ENCODE results near the gene MAP4.
"Not testable (repeated sequence)": the region's sequence is repeated elsewhere in the genome, so short reads cannot be mapped to it uniquely, and the experiment has no call there.

The MAP4 gene

GRCh38 chr3:47890126-47890827 is 125.9 kb downstream of the MAP4 start:
- H3K36me3 ChIP-seq (ENCODE audit: control insufficient read depth, low read depth, low read length) = no peaks in the 10 kb centered on the region
- peak overlapping the region; percentile 43 for H3K4me3 ChIP-seq (ENCODE audit: low read length)
- no peaks in the 10 kb centered on the region for H3K9me3 ChIP-seq (ENCODE audit: control insufficient read depth, low read depth, low read length)
- H3K27ac ChIP-seq (ENCODE audit: low read length) = peak overlapping the region; percentile 59
- no peaks in the 10 kb centered on the region for H3K27me3 ChIP-seq (ENCODE audit: control insufficient read depth, insufficient read depth, low read length)
- peaks cover 49% of the 10 kb centered on the region for H3K4me1 ChIP-seq (ENCODE audit: control insufficient read depth, low read depth, low read length)
- H3K9ac ChIP-seq (ENCODE audit: low read length) = peak overlapping the region; percentile 80

- no peaks in the 10 kb centered on the region for H3K9me3 ChIP-seq (ENCODE audit: control insufficient read depth, low read depth, low read length)
- H3K27ac ChIP-seq (ENCODE audit: low read length) = no peak overlapping the region
- no peak overlapping the region for H3K9ac ChIP-seq (ENCODE audit: low read length)
- no peaks in the 10 kb centered on the region for H3K36me3 ChIP-seq (ENCODE audit: control insufficient read depth, low read depth, low read length)
- peaks cover 49% of the 10 kb centered on the region for H3K4me1 ChIP-seq (ENCODE audit: control insufficient read depth, low read depth, low read length)
- H3K4me3 ChIP-seq (ENCODE audit: low read length) = no peak overlapping the region
- H3K27me3 ChIP-seq (ENCODE audit: control insufficient read depth, insufficient read depth, low read length) = no peaks in the 10 kb centered on the region
Measured at GRCh38 chr3:47888986-47889757, 127.0 kb downstream of the MAP4 start.

- not testable (repeated sequence) for H3K36me3 ChIP-seq (ENCODE audit: control insufficient read depth, low read depth, low read length); H3K9me3 ChIP-seq (ENCODE audit: control insufficient read depth, low read depth, low read length); H3K27ac ChIP-seq (ENCODE audit: low read length); H3K27me3 ChIP-seq (ENCODE audit: control insufficient read depth, insufficient read depth, low read length); H3K4me3 ChIP-seq (ENCODE audit: low read length); H3K9ac ChIP-seq (ENCODE audit: low read length)
- H3K4me1 ChIP-seq (ENCODE audit: control insufficient read depth, low read depth, low read length) = peaks cover 38% of the 10 kb centered on the region
Measured at GRCh38 chr3:47887991-47888390, 128.2 kb downstream of the MAP4 start.

- Histone ChIP-seq H3K27me3 (ENCODE audit: control insufficient read depth, insufficient read depth, low read length) (no peaks in the 10 kb centered on the region), H3K9ac (ENCODE audit: low read length) (no peak overlapping the region), H3K27ac (ENCODE audit: low read length) (no peak overlapping the region), H3K9me3 (ENCODE audit: control insufficient read depth, low read depth, low read length) (no peaks in the 10 kb centered on the region), H3K4me3 (ENCODE audit: low read length) (no peak overlapping the region), H3K4me1 (ENCODE audit: control insufficient read depth, low read depth, low read length) (peaks cover 12% of the 10 kb centered on the region), H3K36me3 (ENCODE audit: control insufficient read depth, low read depth, low read length) (no peaks in the 10 kb centered on the region)
Measured at GRCh38 chr3:47885168-47885567, 131.0 kb downstream of the MAP4 start.

GRCh38 chr3:47884603-47885002 is 131.6 kb downstream of the MAP4 start:
- Histone ChIP-seq H3K27me3 (ENCODE audit: control insufficient read depth, insufficient read depth, low read length) (no peaks in the 10 kb centered on the region), H3K4me3 (ENCODE audit: low read length) (no peak overlapping the region), H3K9ac (ENCODE audit: low read length) (no peak overlapping the region), H3K36me3 (ENCODE audit: control insufficient read depth, low read depth, low read length) (no peaks in the 10 kb centered on the region), H3K9me3 (ENCODE audit: control insufficient read depth, low read depth, low read length) (no peaks in the 10 kb centered on the region), H3K4me1 (ENCODE audit: control insufficient read depth, low read depth, low read length) (peaks cover 6% of the 10 kb centered on the region), H3K27ac (ENCODE audit: low read length) (no peak overlapping the region)

- Histone ChIP-seq H3K27ac (ENCODE audit: low read length) (no peak overlapping the region), H3K9ac (ENCODE audit: low read length) (no peak overlapping the region), H3K4me1 (ENCODE audit: control insufficient read depth, low read depth, low read length) (no peaks in the 10 kb centered on the region), H3K36me3 (ENCODE audit: control insufficient read depth, low read depth, low read length) (no peaks in the 10 kb centered on the region), H3K27me3 (ENCODE audit: control insufficient read depth, insufficient read depth, low read length) (no peaks in the 10 kb centered on the region), H3K9me3 (ENCODE audit: control insufficient read depth, low read depth, low read length) (no peaks in the 10 kb centered on the region), H3K4me3 (ENCODE audit: low read length) (no peak overlapping the region)
Measured at GRCh38 chr3:47882338-47882737, 133.9 kb downstream of the MAP4 start.

- Histone ChIP-seq H3K9me3 (ENCODE audit: control insufficient read depth, low read depth, low read length) (no peaks in the 10 kb centered on the region), H3K27ac (ENCODE audit: low read length) (no peak overlapping the region), H3K4me3 (ENCODE audit: low read length) (no peak overlapping the region), H3K4me1 (ENCODE audit: control insufficient read depth, low read depth, low read length) (no peaks in the 10 kb centered on the region), H3K36me3 (ENCODE audit: control insufficient read depth, low read depth, low read length) (no peaks in the 10 kb centered on the region), H3K27me3 (ENCODE audit: control insufficient read depth, insufficient read depth, low read length) (no peaks in the 10 kb centered on the region), H3K9ac (ENCODE audit: low read length) (no peak overlapping the region)
Measured at GRCh38 chr3:47877719-47878118, 138.5 kb downstream of the MAP4 start.

- H3K4me1 ChIP-seq (ENCODE audit: control insufficient read depth, low read depth, low read length) = no peaks in the 10 kb centered on the region
- no peak overlapping the region for H3K27ac ChIP-seq (ENCODE audit: low read length)
- no peaks in the 10 kb centered on the region for H3K36me3 ChIP-seq (ENCODE audit: control insufficient read depth, low read depth, low read length)
- H3K4me3 ChIP-seq (ENCODE audit: low read length) = no peak overlapping the region
- no peaks in the 10 kb centered on the region for H3K9me3 ChIP-seq (ENCODE audit: control insufficient read depth, low read depth, low read length)
- no peak overlapping the region for H3K9ac ChIP-seq (ENCODE audit: low read length)
- H3K27me3 ChIP-seq (ENCODE audit: control insufficient read depth, insufficient read depth, low read length) = no peaks in the 10 kb centered on the region
Measured at GRCh38 chr3:47877290-47877689, 138.9 kb downstream of the MAP4 start.

GRCh38 chr3:47874913-47875312 is 141.3 kb downstream of the MAP4 start:
- Histone ChIP-seq H3K4me1 (ENCODE audit: control insufficient read depth, low read depth, low read length) (no peaks in the 10 kb centered on the region), H3K27ac (ENCODE audit: low read length) (no peak overlapping the region), H3K36me3 (ENCODE audit: control insufficient read depth, low read depth, low read length) (peaks cover 20% of the 10 kb centered on the region), H3K27me3 (ENCODE audit: control insufficient read depth, insufficient read depth, low read length) (no peaks in the 10 kb centered on the region), H3K9ac (ENCODE audit: low read length) (no peak overlapping the region), H3K9me3 (ENCODE audit: control insufficient read depth, low read depth, low read length) (no peaks in the 10 kb centered on the region), H3K4me3 (ENCODE audit: low read length) (no peak overlapping the region)

GRCh38 chr3:47874438-47874837 is 141.8 kb downstream of the MAP4 start:
- no peaks in the 10 kb centered on the region for H3K9me3 ChIP-seq (ENCODE audit: control insufficient read depth, low read depth, low read length)
- H3K36me3 ChIP-seq (ENCODE audit: control insufficient read depth, low read depth, low read length) = peaks cover 25% of the 10 kb centered on the region
- no peak overlapping the region for H3K9ac ChIP-seq (ENCODE audit: low read length)
- no peaks in the 10 kb centered on the region for H3K4me1 ChIP-seq (ENCODE audit: control insufficient read depth, low read depth, low read length)
- H3K27ac ChIP-seq (ENCODE audit: low read length) = no peak overlapping the region
- no peaks in the 10 kb centered on the region for H3K27me3 ChIP-seq (ENCODE audit: control insufficient read depth, insufficient read depth, low read length)
- no peak overlapping the region for H3K4me3 ChIP-seq (ENCODE audit: low read length)

GRCh38 chr3:47872916-47873315 is 143.3 kb downstream of the MAP4 start:
- Histone ChIP-seq H3K27ac (ENCODE audit: low read length) (no peak overlapping the region), H3K9ac (ENCODE audit: low read length) (no peak overlapping the region), H3K27me3 (ENCODE audit: control insufficient read depth, insufficient read depth, low read length) (no peaks in the 10 kb centered on the region), H3K4me1 (ENCODE audit: control insufficient read depth, low read depth, low read length) (no peaks in the 10 kb centered on the region), H3K36me3 (ENCODE audit: control insufficient read depth, low read depth, low read length) (peaks cover 40% of the 10 kb centered on the region), H3K9me3 (ENCODE audit: control insufficient read depth, low read depth, low read length) (no peaks in the 10 kb centered on the region), H3K4me3 (ENCODE audit: low read length) (no peak overlapping the region)

GRCh38 chr3:47871389-47871788 is 144.8 kb downstream of the MAP4 start:
- no peaks in the 10 kb centered on the region for H3K27me3 ChIP-seq (ENCODE audit: control insufficient read depth, insufficient read depth, low read length)
- H3K4me3 ChIP-seq (ENCODE audit: low read length) = no peak overlapping the region
- H3K36me3 ChIP-seq (ENCODE audit: control insufficient read depth, low read depth, low read length) = peaks cover 52% of the 10 kb centered on the region
- no peak overlapping the region for H3K9ac ChIP-seq (ENCODE audit: low read length)
- H3K27ac ChIP-seq (ENCODE audit: low read length) = no peak overlapping the region
- no peaks in the 10 kb centered on the region for H3K9me3 ChIP-seq (ENCODE audit: control insufficient read depth, low read depth, low read length)
- no peaks in the 10 kb centered on the region for H3K4me1 ChIP-seq (ENCODE audit: control insufficient read depth, low read depth, low read length)

Measured in iPS-18a (cell line).